NCI-H1694 treated with DMSO at 0.1 percent for 48 hours (cell line): ENCODE measurements around the gene RSAD2.
"Not testable (repeated sequence)": the region's sequence is repeated elsewhere in the genome, so short reads cannot be mapped to it uniquely, and the experiment has no call there.

ENCODE experiments used
- DNase-seq: peaks from one replicate; lab custom pipeline; 2025; lab: John Stamatoyannopoulos, UW

The RSAD2 gene

GRCh38 chr2:6926071-6926732, 48.6 kb downstream of the RSAD2 start:
- DNase-seq: no peak

- DNase-seq: no peak
Observed at GRCh38 chr2:6927186-6927585, 49.6 kb downstream of the RSAD2 start.

- no peak for DNase-seq
Observed at GRCh38 chr2:6927753-6928152, 50.2 kb downstream of the RSAD2 start.

DNA sequence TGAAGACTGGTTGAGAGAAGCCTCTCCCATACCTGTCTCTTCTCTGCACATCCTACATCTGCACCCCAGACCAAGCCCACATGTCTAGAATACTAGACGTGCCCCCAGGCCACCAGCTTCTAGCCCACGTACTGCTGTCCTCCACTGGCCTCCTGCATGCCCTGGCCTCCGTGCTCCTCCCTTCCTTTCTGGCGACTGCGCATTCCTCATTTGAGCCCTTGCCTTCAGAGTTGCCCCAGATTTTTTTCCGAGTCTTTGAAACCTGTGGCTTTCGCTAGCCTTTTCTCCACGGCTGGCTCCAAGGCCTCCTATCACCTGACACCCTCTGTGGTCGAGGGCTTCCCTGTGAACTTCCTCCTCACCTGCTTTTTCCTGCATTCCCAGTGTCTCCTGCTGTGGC, 50.9 kb downstream of the RSAD2 start:
- no peak for DNase-seq

- DNase-seq: no peak
Observed at GRCh38 chr2:6929196-6929819, 51.7 kb downstream of the RSAD2 start.

DNA sequence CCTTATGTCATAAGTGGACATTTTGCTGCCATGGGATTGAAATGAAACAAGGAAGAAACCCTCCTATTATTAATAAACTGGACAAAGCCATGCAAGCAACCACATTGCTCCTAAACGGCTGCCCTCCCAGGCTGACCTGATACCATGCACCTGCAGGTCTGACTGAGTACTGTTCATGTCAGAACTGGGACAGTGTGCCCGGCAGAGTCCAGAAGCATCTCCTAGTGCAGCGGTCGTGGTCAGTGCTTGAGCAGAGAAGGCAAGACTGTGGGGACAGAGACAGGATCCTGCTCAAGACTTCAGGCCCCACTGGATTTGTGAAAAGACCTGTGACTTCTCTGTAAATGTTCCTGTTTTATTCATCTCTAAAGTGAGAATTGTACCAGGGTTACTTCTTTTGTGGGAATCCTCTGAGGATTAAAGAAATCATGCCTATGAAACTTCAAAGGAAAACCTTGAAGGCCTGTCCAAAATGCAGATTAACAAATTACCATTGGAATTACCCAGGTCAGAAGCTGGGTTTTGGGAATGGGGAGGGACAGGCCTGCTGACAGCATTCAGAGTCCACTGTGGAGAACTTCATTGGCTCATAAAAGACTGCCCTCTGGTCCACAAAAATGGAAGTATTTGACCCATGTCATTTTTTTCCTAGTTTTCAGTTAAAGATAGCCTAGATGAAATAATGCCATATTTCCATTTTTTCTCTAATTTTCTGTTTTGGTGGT, 53.5 kb downstream of the RSAD2 start:
- DNase-seq: no peak

- DNase-seq: no peak
Observed at GRCh38 chr2:6931753-6932152, 54.2 kb downstream of the RSAD2 start.

DNA sequence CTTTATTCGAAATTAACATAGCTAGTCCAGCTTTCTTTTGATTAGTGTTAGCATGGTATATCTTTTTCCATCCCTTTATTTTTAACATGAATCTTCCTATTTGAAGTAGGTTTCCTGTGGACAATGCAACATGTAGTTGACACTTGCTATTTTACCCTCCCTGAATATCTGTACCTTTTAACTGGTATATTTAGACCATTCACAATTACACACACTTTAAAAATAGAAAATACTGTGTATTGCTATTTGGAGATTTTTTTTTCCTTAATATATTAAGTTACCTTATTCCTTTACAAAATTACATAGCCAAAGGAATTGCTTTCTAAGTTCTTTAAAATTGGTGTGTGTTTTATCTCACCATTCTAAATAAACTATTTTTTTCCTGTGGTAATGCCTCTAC, 54.6 kb downstream of the RSAD2 start:
- DNase-seq: no peak

DNA sequence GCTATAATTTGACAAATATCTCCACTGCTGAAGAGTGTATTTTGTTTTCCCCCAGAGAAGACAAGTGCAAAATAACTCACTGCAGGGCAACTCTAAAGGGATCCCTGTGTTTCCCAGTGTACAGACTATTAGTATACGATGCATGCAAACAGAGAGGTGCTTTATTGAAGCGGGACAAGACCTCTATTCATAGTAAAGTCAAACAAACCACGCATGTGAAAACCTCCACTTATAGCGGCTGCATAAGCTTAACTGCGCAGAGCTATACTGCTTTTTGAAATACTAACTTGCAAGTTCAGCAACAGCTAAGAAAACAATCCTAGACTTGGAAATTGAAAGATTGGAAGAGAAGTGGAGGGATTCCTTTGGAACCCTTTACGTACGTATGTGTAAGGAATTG, 55.3 kb downstream of the RSAD2 start:
- DNase-seq: no peak

GRCh38 chr2:6933911-6934310, 56.3 kb downstream of the RSAD2 start:
- no peak for DNase-seq

GRCh38 chr2:6934345-6934744, 56.8 kb downstream of the RSAD2 start:
- no peak for DNase-seq

DNA sequence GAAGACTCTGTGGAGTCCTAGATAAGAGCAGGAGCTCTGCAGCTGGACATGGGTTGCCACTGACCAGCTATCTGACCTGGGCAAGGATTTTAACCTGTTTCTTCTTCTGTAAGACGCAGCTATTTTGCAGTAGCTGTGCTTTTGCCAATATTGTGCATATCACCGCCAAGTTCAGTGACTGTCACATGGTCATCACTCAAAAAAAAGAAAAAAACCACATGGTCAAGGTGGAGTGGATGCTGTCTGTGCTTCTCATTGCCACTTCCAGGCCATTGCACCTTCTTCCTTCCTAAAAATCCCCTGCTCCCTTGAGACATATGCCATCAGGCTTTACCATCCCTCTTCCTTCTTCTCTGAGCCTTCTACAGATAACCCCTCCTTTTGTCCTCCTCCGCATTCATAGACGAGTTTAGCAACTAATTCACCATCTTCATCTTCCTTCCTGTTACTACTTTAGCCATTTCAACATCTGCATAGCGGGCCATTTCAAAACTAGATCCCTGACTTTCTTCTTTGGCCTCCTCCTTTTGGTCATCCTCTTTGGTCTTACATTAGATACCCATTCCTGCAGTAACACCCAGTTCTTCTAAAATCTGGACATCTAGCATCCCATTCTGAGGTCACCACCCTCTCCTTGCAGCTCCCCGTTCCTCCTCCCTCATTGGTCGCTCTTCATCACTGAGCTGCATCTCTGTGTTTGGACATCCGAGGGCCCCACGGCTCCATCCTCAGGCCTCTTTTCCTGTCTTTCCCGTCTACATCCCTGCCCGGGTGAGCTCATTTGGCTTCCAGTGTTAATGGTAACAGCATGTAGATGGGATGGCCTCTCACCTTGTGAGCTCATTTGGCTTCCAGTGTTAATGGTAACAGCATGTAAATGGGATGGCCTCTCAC, 57.4 kb downstream of the RSAD2 start:
- no peak for DNase-seq

DNA sequence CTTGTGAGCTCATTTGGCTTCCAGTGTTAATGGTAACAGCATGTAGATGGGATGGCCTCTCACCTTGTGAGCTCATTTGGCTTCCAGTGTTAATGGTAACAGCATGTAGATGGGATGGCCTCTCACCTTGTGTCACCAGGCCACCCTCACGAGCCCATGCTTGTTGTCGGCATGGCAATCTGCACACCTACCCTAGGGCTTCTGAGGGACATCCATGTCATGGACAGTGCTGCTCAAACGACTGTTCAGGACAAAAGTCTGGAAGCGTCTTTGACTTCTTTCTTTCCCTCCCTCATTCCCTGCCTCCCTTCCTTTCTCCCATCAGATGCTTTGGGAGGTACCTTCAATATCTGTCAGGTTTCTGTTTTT, 58.1 kb downstream of the RSAD2 start:
- not testable (repeated sequence) for DNase-seq

DNA sequence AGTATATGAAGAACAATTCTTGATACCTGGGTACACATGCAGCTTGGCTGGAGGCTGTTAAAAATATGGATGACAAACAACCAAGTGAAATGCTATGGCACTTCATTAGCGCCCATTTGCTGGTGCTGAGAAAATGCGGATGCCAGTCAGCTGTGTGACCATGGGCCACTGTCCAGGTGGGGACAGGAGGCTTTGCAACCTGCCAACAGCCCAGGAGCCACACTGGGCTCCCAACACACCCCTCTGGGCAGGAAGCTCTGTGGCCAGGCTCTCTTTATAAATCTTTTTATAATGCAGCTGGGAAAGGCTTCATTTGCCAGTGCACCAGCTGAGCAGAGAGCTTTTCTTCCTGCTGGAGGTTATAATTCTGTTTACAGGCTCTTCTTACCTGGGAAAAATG, 59.6 kb downstream of the RSAD2 start:
- DNase-seq: no peak

- DNase-seq: no peak
Observed at GRCh38 chr2:6937582-6937981, 60.0 kb downstream of the RSAD2 start.

DNA sequence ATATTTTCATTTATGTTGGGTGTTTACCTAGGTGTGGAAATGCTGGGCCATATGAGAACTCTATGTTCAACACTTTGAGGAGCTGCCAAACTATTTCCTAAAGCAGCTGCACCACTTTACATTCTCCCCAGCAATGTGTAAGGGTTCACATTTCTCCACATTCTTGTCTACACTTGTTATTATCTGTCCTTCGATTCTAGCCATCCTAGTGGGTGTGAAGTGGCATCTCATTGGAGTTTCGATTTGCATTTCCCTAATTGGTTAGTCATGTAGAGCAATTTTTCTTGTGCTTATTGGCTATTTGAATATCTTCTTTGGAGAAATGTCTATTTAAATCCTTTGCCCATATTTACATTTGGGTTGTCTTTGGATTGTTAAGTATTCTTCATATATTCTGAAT, 61.5 kb downstream of the RSAD2 start:
- no peak for DNase-seq

GRCh38 chr2:6940820-6941219, 63.2 kb downstream of the RSAD2 start:
- no peak for DNase-seq

DNA sequence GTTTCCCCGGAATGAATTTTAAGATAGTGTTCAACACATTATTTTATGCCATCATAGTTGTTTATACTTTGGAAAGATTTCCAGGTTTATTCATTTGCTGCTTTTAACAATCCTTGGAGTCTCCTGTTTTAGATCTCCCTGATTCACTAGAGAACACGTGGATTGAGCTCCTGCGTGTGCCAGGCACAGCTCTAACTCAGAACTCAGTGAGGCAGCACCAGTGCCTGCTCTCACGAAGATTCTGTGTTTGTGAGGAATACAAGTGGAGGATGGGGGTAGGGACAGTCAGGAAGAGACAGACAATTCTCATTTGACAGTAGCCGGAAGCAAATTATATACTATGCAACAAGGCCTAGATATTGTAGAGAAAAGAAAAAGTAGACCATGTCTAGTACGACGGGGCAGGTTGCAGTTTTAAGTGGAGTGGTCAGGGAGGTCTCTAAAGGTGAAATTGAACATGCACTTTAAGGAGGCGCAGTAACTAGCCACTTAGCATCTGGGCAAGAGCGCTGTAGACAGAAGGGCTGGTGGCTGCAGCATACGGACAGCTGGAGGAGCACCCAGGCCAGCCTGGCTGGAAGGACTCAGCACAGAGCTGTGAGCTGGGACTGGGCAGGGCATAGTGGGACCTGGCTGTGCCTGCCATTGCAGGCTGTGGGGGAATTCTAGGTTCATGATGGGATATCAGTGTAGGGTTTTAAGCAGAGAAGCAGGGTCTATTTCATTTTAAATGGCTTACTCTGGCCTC, 63.9 kb downstream of the RSAD2 start:
- DNase-seq: no peak

DNA sequence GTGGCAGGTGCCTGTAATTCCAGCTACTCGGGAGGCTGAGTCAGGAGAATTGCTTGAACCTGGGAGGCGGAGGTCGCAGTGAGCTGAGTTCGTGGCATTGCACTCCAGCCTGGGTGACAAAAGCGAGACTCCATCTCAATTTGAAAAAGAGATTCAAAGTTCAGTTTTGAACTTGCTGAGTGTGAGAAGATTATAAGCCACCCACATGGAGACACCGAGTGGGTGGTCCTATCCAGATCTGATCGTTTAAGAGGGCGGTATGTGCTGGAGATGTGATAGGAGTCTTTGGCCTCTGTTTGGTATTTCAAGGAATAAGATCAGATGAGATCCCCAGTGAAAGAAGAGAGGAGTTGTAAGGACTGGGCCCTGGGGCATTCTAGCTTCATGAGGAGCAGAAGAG, 65.3 kb downstream of the RSAD2 start:
- no peak for DNase-seq

DNA sequence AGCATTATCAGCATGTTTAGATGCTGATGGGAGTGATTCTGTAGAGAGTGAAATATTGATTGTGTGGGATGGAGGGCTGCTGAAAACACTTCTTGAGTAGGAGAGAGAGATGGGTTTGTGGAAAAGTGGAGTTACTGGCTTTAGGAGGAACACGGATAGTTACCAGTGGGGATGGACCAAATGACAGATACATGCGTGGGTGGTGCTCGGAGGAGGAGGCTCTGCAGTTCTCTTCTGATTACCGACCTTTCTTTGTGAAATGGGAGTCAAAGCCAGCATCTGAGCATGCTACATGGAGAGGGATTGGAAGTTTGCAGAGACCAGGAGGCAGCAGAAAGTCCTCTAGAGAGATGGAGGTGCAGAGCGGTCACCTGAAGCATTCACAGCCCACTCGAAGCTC, 65.9 kb downstream of the RSAD2 start:
- DNase-seq: no peak

DNA sequence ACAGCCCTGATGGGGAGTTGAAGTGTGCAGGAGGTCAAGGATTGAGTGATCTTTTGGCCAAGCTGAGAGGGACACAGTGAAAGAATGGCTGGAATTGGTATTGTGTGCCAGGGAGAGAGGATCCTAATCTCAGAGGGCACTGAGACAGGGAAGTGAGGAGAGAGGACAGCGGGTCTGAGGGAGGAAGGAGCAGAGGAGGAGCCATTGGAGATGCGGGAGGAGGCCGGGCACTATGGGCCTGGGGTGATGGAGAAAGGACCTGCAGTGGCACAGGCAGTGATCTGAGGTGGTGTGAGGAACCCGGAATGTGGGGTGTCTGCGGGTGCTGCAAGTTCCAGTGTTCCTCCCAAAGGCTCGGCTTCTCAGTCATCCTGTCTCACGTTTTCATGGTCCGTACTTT, 66.4 kb downstream of the RSAD2 start:
- DNase-seq: no peak

GRCh38 chr2:6944555-6944954, 67.0 kb downstream of the RSAD2 start:
- DNase-seq: no peak
